ENCODE measurements around the gene ZBTB20.

ZBTB20 gene

GRCh38 chr3:114417265-114417664 is 729.8 kb downstream of the ZBTB20 start:
- no peak overlapping the region for H3K27ac ChIP-seq
- CTCF ChIA-PET = no interaction called here
- TF ChIP-seq CTCF (conservative IDR thresholded peaks at IDR 0.05; ENCODE audit: low read depth) = no peak
- DNase-seq (ENCODE audit: low spot score) = no peak
- POLR2A ChIA-PET (ENCODE audit: low non-redundant PET) = no interaction called here

- peak; percentile 44 for DNase-seq (ENCODE audit: low spot score)
- CTCF ChIA-PET = no interaction called here
- no peak overlapping the region for H3K27ac ChIP-seq
- POLR2A ChIA-PET (ENCODE audit: low non-redundant PET) = no interaction called here
- TF ChIP-seq CTCF (conservative IDR thresholded peaks at IDR 0.05; ENCODE audit: low read depth) = no peak
Observed at GRCh38 chr3:114411811-114412803, 735.0 kb downstream of the ZBTB20 start.

GRCh38 chr3:114411190-114411668 is 735.9 kb downstream of the ZBTB20 start:
- no peak overlapping the region for H3K27ac ChIP-seq
- CTCF ChIA-PET = interaction anchor here (0.6 kb wide), 1 partner anchor 598 kb away, joined by 3 read pairs; no protein-coding TSS in a partner anchor

GRCh38 chr3:114408736-114409670 is 738.1 kb downstream of the ZBTB20 start:
- POLR2A ChIA-PET (ENCODE audit: low non-redundant PET) = no interaction called here
- CTCF ChIA-PET = interaction anchor here (0.6 to 1.6 kb wide), 2 partner anchors 10 to 25 kb away, joined by 4 to 12 read pairs; no protein-coding TSS in a partner anchor
- no peak overlapping the region for H3K27ac ChIP-seq
- no peak for DNase-seq (ENCODE audit: low spot score)
- no peak for TF ChIP-seq CTCF (conservative IDR thresholded peaks at IDR 0.05; ENCODE audit: low read depth)

More at GRCh38 chr3:114411190-114411668, 735.9 kb downstream of the ZBTB20 start:
- POLR2A ChIA-PET (ENCODE audit: low non-redundant PET) = no interaction called here
- no peak for TF ChIP-seq CTCF (conservative IDR thresholded peaks at IDR 0.05; ENCODE audit: low read depth)
- no peak for DNase-seq (ENCODE audit: low spot score)

- ChIA-PET CTCF (no interaction called here), POLR2A (ENCODE audit: low non-redundant PET) (no interaction called here)
- no peak for TF ChIP-seq CTCF (conservative IDR thresholded peaks at IDR 0.05; ENCODE audit: low read depth)
- H3K27ac ChIP-seq = no peak overlapping the region
- DNase-seq (ENCODE audit: low spot score) = no peak
Observed at GRCh38 chr3:114406922-114407321, 740.2 kb downstream of the ZBTB20 start.

- POLR2A ChIA-PET (ENCODE audit: low non-redundant PET) = no interaction called here
- no peak overlapping the region for H3K27ac ChIP-seq
- no peak for DNase-seq (ENCODE audit: low spot score)
- CTCF ChIA-PET = interaction anchor here (0.6 kb wide), 1 partner anchor 811 kb away, joined by 3 read pairs; no protein-coding TSS in a partner anchor
- TF ChIP-seq CTCF (conservative IDR thresholded peaks at IDR 0.05; ENCODE audit: low read depth) = no peak
Observed at GRCh38 chr3:114406286-114406685, 740.8 kb downstream of the ZBTB20 start.

Data from RWPE1 (cell line).